GM12801 (cell line): ENCODE results near the gene STYX.

Experiments
- CTCF ChIP-seq: IDR thresholded peaks from one replicate; pipeline ENCODE4 v1.5.1; 2011; ENCODE audit warnings: control low read depth; ENCODE audit not compliant: insufficient read length; ENCODE audit errors: extremely low read depth

The STYX gene

DNA sequence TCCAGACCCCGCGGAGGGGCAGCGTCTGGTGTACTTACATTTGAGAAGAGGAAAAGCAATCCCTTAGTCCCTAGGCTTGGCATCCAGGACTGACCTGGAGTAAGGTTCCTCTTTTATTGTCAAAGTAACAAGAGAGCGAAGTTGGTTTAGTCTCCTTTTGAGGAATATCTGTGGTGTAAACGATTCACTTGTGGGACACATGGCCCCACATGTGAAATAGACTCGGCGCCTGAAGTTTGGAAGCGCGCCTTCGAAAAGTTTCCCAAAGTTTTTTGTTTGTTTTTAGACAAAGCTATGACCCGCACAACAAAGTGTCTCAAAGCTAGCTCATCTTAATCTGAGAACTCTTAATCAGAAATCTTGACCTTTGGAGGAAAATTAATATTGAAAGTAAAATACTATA is 744 bp downstream of the STYX start:
- TF ChIP-seq CTCF: no peak

- TF ChIP-seq CTCF: no peak
These were observed 3.9 kb downstream of the STYX start for GRCh38 chr14:52733824-52734223.

- TF ChIP-seq CTCF: no peak
These were observed 6.0 kb downstream of the STYX start for GRCh38 chr14:52735921-52736489.

GRCh38 chr14:52738409-52738808 is 8.4 kb downstream of the STYX start:
- TF ChIP-seq CTCF: no peak

GRCh38 chr14:52740751-52741150 is 10.8 kb downstream of the STYX start:
- no peak for TF ChIP-seq CTCF

GRCh38 chr14:52741865-52742264 is 11.9 kb downstream of the STYX start:
- no peak for TF ChIP-seq CTCF

DNA sequence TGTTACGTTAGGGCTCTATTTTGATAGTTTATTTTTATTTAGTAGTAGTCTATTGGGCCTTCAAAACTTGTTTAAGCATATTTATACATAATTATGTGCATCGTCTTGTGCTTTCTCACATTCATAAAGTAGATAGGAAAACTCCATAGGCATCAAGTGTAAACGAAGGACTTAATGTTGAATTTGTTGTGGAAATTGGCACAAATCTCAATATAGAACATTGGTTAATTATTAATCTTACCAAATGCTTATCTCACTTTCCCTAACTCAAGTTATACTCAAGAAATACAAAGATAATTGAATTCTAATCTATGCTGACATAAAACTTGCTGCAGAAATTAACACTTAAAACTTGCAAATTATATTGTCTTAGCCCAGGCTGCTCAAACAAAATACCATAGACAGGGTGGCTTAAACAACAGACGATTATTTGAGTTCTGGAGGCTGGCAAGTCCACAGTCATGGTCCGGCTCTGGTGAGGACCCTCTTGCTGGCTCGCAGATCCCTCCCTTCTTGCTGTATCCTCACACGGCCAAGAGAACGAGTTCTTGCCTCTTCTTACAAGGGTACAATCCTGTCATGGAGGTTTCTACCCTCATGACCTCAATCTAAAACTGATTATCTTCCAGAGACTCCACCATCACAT is 18.8 kb downstream of the STYX start:
- TF ChIP-seq CTCF: no peak
